SU-DHL-6 (cell line): ENCODE results near the gene PRKAG1.

Experiments
- EZH2phosphoT487 ChIP-seq: fragments of 200-600 bp; sonication (generic), shearing (Covaris generic); conservative IDR thresholded peaks from 2 replicates; pipeline ENCODE4 v1.6.1; 2018; ENCODE audit warnings: mild to moderate bottlenecking, antibody characterized with exemption, low read length, moderate library complexity, mixed read lengths
- TF ChIP-seq, protein P1 (sequence below): fragments of 200-600 bp; sonication (generic); IDR thresholded peaks from one replicate; pipeline ENCODE4 v1.5.1; 2017; ENCODE audit warnings: antibody characterized with exemption, mild to moderate bottlenecking, low read length, moderate library complexity; ENCODE audit not compliant: insufficient read depth, poor library complexity, severe bottlenecking

DNA sequence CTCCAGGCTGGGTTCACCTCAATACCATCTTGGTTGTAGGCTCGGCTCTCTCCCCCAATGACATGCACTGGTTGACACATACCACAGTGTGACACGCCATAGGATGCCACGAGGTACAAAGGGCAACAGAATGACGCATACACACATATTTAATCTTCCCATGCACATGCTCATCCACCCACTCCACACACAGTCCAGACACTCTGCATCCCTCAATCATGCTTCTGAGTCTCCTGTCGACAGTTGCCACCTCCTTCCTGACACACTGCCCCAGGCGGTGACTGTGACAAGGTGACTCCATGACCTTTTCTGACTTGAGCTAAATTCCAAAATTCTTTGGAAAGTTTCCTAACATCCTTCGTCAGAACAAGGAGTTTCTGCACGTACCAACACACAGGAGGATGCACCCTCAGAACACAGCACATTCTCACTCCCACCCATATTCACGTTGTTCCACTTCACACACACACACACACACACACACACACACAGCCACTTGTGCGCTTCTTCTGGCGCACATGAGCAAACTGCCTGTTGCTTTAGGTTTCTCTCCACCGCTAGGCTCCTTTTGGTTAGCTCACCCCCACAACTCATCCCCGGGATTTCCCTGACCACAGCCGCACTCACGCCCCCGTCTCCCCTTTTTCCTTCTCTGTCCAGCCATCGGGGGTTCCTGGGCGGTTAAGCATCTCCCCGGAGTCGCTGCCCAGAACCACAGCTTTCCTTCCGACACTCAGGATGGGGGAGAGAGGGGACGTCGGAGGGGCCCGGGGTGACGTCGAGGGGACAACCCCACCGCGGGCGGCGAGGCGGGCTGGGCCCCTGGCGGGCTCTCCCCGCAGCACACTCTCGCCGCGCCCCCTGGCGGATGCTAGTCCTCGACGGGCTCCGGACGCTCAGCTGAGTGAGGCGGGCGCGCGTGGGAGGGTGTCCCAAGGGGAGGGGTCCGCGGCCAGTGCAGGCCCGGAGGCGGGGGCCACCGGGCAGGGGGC, 41.0 kb downstream of the PRKAG1 start:
- TF ChIP-seq, protein P1, sequence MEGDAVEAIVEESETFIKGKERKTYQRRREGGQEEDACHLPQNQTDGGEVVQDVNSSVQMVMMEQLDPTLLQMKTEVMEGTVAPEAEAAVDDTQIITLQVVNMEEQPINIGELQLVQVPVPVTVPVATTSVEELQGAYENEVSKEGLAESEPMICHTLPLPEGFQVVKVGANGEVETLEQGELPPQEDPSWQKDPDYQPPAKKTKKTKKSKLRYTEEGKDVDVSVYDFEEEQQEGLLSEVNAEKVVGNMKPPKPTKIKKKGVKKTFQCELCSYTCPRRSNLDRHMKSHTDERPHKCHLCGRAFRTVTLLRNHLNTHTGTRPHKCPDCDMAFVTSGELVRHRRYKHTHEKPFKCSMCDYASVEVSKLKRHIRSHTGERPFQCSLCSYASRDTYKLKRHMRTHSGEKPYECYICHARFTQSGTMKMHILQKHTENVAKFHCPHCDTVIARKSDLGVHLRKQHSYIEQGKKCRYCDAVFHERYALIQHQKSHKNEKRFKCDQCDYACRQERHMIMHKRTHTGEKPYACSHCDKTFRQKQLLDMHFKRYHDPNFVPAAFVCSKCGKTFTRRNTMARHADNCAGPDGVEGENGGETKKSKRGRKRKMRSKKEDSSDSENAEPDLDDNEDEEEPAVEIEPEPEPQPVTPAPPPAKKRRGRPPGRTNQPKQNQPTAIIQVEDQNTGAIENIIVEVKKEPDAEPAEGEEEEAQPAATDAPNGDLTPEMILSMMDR: peak; percentile 78
- no peak for TF ChIP-seq EZH2phosphoT487
